GM12892 (cell line): ENCODE results near the gene RPS25.
"Not testable (repeated sequence)": the region's sequence is repeated elsewhere in the genome, so short reads cannot be mapped to it uniquely, and the experiment has no call there.

Source experiments
- DNase-seq: peaks from one replicate; pipeline ENCODE4 v3.0.0; 2011; ENCODE audit not compliant: insufficient read length
- FAIRE-seq: peaks from 2 replicates; lab custom pipeline; 2011; peaks lifted over from hg19 to GRCh38; lab: Jason Lieb, UNC
- POLR2A ChIP-seq: IDR thresholded peaks from 2 replicates; pipeline ENCODE4 v1.6.1; 2011; ENCODE audit warnings: low read depth, low read length, control low read depth
- POLR2AphosphoS5 ChIP-seq: IDR thresholded peaks from 2 replicates; pipeline ENCODE4 v1.6.1; 2011; ENCODE audit warnings: low read depth, low read length, control low read depth
- TAF1 ChIP-seq: IDR thresholded peaks from 2 replicates; pipeline ENCODE4 v1.6.1; 2011; ENCODE audit warnings: low read depth, mild to moderate bottlenecking, control low read depth, low read length, borderline replicate concordance

The RPS25 gene

DNA sequence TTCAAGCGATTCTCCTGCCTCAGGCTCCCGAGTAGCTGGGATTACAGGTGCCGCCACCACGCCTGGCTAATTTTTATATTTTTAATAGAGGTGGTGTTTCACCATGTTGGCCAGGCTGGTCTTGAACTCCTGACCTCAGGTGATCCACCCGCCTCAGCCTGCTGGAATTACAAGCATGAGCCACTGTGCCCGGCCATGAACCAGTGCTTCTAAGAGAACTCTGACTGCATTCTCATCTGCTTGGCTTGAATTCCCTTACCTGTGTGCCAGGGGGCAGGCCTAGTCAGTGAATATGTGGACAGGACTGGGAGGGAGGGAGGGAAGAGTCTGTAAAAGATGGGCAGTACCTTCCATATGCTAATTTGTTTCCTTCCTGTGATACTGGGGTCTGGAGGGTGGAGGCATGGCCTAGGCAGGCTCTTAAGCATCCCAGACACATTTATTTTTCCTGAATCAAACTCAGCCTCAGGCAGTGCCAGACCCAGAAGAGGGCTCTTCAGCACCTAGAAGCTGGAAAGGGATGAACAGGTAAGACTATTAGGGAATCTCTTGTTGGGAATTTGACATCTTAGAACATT lies 6.6 kb downstream of the RPS25 start:
- FAIRE-seq, result no peak
- TF ChIP-seq TAF1 (no peak), POLR2A (no peak), POLR2AphosphoS5 (no peak)
- no peak for DNase-seq

DNA sequence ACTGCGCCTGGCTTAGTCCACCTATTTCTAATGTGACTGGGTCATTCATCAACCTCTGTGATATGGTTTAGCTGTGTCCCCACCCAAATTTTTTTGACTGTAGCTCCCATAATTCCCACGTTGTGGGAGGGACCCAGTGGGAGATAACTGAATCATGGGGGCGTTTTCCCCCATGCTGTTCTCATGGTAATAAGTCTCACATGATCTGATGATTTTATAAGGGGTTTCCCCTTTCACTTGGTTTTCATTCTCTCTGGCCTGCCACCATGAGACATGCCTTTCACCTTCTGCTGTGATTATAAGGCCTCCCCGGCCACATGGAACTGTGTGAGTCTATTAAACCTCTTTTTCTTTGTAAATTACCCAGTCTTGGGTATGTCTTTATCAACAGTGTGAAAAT lies 11.5 kb downstream of the RPS25 start:
- no peak for TF ChIP-seq POLR2AphosphoS5
- TF ChIP-seq POLR2A, result no peak
- no peak for FAIRE-seq

DNA sequence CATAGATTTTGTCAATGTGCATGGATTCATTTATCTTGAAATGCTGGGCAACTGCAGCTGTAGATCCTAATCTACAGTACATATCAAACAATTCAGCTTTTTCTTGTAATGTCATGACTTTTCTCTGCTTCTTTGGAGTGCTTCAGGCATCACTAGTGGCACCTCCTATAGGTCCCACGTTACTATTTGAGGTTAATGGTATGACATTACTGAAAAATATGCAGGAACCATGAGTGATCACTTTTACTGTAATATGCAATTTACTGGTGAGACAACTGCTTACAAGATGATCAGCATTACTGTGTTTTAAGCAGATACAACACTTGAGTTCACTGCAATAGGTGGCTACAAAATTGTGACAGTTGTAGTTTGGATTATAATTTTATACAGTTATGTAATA lies 17.2 kb downstream of the RPS25 start:
- TF ChIP-seq POLR2AphosphoS5 (no peak), POLR2A (no peak), TAF1 (no peak)
- FAIRE-seq (peak; percentile 67), DNase-seq (no peak)

More for the DNA sequence above, 11.5 kb downstream of the RPS25 start:
- no peak for DNase-seq

DNA sequence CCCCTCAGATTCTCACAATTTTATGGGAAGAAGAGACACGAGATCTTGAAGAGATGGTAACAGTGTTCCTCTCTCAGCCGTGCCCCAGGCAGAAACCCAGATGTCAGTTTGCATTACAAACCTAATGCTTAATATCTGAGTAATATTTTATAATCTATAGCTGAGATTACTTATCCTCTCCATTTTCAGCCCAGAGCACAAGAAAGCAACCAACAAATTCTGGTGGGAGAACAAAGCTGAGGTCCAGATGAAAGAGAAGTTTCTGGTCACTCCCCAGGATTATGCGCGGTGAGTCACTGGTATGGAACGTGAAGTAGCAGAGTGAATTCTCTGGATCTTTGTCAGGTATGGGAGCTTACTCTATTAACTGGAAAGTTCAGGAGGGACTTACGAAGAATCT lies 19.3 kb downstream of the RPS25 start:
- no peak for TF ChIP-seq POLR2AphosphoS5
- no peak for DNase-seq
- peak; percentile 57 for FAIRE-seq

DNA sequence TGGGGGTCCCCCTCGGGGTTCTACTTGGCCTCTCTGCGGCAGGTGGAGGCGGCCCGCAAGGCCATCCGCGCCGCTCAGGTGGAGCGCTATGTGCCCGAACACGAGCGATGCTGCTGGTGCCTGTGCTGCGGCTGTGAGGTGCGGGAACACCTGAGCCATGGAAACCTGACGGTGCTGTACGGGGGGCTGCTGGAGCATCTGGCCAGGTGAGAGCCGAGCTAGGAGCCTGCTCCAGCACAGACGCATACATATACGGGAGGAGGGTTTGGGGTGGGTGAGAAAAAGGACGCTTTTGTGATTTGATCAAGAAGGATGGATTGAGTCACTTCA lies 19.8 kb downstream of the RPS25 start:
- TF ChIP-seq POLR2AphosphoS5, result no peak
- TF ChIP-seq TAF1, result no peak
- no peak for TF ChIP-seq POLR2A
- DNase-seq (no peak), FAIRE-seq (peak; percentile 14)

DNA sequence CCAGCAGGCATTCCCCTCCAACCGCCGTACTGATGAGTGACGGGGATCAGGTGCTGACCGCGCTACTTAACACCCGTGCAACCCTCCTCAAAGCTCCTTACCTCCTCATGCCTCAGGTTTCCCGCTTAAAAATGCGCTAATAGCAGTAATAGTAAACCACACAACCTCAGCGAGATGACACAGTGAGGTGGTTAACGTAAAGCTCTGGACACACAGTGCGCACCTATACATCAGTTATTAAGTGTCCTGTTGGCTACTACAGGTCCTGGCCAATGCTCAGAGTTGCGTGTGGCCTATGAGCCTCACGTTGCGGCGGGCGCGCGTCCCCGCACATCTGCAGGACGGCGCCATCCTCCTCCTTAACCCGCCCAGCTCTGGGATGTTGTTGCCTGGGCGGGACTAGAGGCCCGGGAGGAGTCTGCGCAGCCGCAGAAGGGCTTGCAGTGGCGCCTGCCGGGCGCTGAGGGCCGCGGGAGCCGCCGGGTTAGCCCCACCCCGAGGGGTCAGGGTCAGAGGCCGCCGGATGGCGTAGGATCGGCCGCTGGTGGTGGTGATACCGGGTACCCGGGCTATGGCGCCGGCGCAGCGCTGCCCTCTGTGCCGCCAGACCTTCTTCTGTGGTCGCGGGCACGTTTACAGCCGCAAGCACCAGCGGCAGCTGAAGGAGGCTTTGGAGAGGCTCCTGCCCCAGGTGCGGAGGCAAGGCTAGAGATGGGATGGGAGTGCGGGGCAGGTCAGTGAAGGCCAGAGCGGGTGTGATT lies 20.3 kb downstream of the RPS25 start, which contains the start of gene CENATAC:
Gene CENATAC, plus strand, starts transcription at position 512 of the 761 bp plus-strand sequence. Its CDS starts 60 bp downstream, at position 572.
- peak; percentile 95 for TF ChIP-seq POLR2A
- TF ChIP-seq TAF1, result peak; percentile 29; the same call in 1 of the 2 replicates
- peak; percentile 91 for TF ChIP-seq POLR2AphosphoS5
- FAIRE-seq (no peak), DNase-seq (peak; percentile 98)

DNA sequence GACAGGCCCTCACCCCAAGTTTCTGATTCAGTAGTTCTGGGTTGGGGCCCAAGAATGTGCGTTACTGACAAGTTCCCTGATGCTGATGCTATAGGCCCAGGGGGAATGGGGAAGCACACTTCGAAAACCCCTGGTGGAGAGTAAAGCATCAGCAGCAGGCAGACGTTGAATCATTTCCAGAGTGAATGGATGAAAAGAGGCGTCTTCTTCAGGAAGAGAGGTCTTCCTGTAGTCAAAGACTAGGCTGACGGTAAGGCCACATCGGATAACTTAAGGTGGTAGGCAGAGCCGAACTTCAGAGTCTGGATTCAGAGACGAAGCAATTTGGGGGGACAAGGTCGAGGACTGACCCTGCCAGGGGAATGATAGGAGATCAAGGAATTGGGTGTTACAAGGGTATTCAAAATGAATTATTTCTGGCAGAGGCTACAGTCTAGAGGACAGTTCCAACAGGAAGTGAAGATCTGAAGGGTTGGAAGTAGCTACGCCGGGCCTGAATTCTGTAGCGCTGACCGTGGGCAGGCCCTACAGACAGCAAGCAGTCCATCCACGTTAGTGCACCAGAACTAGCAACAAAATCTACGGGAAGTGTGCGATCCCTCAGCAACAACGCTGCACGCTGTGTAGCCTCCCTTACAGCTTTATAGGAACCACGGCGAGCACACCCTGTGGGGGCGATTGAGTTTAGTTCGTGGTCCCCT lies 21.1 kb downstream of the RPS25 start:
- FAIRE-seq (peak; percentile 99), DNase-seq (no peak)
- TF ChIP-seq POLR2A (no peak; the same call in 1 of the 2 replicates), POLR2AphosphoS5 (peak; percentile 70; the same call in 1 of the 2 replicates), TAF1 (no peak)

DNA sequence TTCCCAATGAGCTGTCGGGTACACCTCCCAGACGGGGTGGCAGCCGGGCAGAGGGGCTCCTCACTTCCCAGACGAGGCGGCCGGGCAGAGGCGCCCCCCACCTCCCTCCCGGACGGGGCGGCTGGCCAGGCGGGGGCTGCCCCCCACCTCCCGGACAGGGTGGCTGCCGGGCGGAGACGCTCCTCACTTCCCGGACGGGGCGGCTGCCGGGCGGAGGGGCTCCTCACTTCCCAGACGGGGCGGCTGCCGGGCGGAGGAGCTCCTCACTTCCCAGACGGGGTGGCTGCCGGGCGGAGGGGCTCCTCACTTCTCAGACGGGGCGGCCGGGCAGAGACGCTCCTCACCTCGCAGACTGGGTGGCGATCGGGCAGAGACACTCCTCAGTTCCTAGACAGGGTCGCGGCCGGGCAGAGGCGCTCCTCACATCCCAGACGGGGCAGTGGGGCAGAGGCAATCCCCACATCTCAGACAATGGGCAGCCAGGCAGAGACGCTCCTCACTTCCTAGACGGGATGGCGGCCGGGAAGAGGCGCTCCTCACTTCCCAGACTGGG lies 26.6 kb downstream of the RPS25 start:
- DNase-seq, FAIRE-seq: not testable (repeated sequence)

DNA sequence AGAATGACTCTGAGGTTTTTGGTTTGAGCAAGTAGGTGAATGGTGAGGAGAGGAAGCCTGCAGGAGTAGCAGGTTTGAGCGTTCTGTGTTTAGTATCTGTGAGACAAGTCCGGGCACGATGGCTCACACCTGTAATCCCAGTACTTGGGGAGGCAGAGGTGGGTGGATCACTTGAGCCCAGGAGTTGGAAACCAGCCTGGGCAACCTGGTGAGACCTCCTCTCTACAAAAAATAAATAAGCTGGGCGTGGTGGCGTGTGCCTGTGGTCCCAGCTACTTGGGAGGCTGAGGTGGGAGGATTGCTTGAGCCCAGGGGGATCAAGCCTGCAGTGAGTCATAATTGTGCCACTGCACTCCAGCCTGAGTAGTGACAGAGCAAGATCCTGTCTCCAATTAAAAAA lies 29.9 kb downstream of the RPS25 start:
- no peak for FAIRE-seq
- no peak for TF ChIP-seq POLR2AphosphoS5
- TF ChIP-seq POLR2A, result no peak
- TF ChIP-seq TAF1, result no peak

DNA sequence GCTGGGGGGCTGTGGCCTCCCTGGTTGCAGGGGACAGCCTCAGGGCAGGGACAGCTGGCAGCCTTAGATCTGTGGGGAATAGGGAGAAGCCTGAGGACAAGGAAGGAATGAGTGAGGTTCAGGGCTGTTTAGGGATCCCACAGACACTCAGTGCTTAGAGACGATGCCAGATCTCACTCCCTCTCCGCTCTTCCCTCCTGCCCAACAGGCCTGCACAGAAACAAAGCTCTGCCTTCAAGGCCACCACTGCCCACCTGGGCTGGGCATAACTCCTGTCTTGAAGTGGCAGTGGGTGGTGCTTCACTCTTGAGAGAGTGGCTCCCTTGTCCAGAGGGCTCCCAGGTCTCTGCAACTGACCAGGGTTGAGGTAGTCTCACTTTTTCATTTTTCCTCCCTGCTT lies 33.3 kb downstream of the RPS25 start:
- FAIRE-seq (no peak), DNase-seq (no peak)
- TF ChIP-seq POLR2AphosphoS5 (no peak), TAF1 (no peak), POLR2A (no peak)

More for the DNA sequence above, 29.9 kb downstream of the RPS25 start:
- DNase-seq, result no peak

DNA sequence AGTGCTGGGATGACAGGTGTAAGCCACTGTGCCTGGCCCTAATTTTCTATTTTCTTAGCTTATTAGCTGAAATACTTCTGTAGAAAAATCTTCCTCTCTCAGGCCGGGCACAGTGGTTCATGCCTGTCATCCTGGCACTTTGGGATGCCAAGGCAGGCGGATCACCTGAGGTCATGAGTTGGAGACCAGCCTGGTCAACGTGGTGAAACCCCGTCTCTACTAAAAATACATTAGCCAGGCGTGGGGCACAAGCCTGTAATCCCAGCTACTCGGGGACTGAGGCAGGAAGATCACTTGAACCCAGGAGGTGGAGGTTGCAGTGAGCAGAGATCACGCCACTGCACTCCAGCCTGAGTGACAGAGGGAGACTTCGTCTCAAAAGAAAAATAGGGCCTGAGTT lies 33.8 kb downstream of the RPS25 start:
- not testable (repeated sequence) for FAIRE-seq, DNase-seq

DNA sequence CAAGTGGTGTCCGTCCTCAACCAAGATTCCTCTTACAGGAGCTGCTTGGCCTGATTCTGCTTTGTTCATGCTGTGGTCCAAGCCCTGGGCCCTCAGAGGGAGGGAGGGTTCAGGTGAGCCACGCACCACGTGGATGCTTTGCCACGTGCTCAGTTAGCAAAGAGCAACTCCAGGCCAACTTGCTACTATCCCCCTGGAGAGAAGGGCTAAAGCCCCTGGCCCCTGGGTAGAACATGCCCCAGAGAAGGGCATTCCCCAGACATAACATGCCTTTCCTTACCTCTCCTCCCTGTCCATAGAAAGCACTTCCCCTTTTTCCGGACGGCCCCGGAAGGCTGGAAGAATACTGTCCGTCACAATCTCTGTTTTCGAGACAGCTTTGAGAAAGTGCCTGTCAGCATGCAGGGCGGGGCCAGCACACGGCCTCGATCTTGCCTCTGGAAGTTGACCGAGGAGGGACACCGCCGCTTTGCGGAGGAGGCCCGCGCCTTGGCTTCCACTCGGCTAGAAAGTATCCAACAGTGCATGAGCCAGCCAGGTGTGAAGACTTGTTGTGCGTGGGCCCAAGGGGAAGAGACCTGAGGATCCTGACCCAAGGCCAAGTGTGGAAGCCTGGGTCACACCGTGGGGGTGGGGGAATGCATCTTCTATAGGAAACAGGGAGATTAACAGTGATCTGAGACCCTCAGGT lies 37.8 kb downstream of the RPS25 start:
- DNase-seq (no peak), FAIRE-seq (no peak)
- TF ChIP-seq TAF1 (no peak), POLR2AphosphoS5 (no peak), POLR2A (no peak)
